Measurements from ENCODE around the gene MFF. TPM values are rescaled to one million over a fixed set of nuclear protein-coding genes. Genes with fewer than 3 reads are reported as not detected.

The MFF gene
- total RNA-seq, 1 experiment from 2014 or later = 83.3 TPM

DNA sequence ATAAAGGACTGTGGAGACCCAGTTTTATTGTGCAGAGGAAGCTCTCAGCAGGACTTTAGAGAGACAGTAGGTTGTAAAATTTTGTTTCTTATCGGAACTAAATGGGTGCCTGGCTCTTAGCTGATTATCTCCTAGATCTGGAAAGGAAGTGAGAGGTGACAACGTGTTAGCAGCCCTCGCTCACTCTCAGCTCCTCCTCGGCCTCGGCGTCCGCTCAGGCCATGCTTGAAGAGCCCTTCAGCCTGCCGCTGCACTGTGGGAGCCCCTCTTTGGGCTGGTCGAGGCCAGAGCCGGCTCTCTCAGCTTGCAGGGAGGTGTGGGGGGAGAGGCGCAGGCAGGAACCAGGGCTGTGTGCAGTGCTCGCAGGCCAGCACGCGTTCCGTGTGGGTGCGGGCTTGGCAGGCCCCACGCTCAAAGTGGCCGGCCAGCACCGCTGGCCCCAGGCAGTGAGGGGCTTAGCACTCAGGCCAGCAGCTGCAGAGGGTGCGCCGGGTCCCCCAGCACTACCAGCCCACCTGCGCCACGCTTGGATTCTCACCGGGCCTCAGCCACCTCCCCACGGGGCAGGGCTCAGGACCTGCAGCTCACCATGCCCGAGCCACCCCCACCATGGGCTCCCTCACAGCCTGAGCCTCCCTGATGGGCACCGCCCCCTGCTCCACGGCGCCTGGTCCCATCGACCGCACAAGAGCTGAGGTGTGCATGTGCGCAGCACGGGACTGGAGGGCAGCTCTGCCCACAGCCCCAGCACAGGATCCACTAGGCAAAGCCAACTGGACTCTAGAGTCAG, 4.6 kb upstream of the MFF start:
- no peak overlapping the region for H3K4me3 Mint-ChIP-seq
- Histone ChIP-seq H3K4me1 (ENCODE audit: insufficient read depth, low read length) (no peaks in the 10 kb centered on the region), H4K20me1 (ENCODE audit: control insufficient read depth, insufficient read depth, insufficient read length) (no peaks in the 10 kb centered on the region), H4K91ac (ENCODE audit: insufficient read length, low read depth, low read length) (no peak overlapping the region), H3K9ac (ENCODE audit: extremely low read depth, insufficient read length, low read length) (no peak overlapping the region), H3K4me2 (ENCODE audit: insufficient read depth, insufficient read length, low read length) (no peak overlapping the region), H2BK12ac (ENCODE audit: insufficient read length, low read depth, low read length) (no peak overlapping the region), H2BK5ac (ENCODE audit: insufficient read length, low read length) (no peak overlapping the region), H3K27me3 (ENCODE audit: insufficient read depth, low read length) (no peaks in the 10 kb centered on the region), H3K23ac (ENCODE audit: insufficient read length, low read depth, low read length) (no peak overlapping the region), H3K23me2 (ENCODE audit: insufficient read length, low read depth, low read length, poor library complexity, severe bottlenecking) (no peaks in the 10 kb centered on the region), H3K4ac (ENCODE audit: low read depth, low read length) (no peak overlapping the region), H2BK120ac (ENCODE audit: low read depth, low read length, poor library complexity, severe bottlenecking) (no peak overlapping the region), H2BK20ac (ENCODE audit: low read depth, low read length, poor library complexity, severe bottlenecking) (no peak overlapping the region), H3K56ac (ENCODE audit: insufficient read length, low read depth, low read length) (no peak overlapping the region), H3K9me3 (ENCODE audit: control insufficient read depth, low read depth, low read length) (no peaks in the 10 kb centered on the region), H4K8ac (replicated peaks; ENCODE audit: insufficient read length, low read depth, low read length) (no peak overlapping the region), H3K14ac (ENCODE audit: insufficient read depth, low read length) (no peak overlapping the region), H3K27ac (ENCODE audit: insufficient read length, low read depth, low read length) (no peak overlapping the region), H2AK5ac (ENCODE audit: insufficient read length, low read length) (no peak overlapping the region), H3K79me2 (ENCODE audit: insufficient read depth, low read length) (no peaks in the 10 kb centered on the region), H3T11ph (ENCODE audit: low read length) (no peak overlapping the region), H2BK15ac (ENCODE audit: low read depth, low read length) (no peak overlapping the region), H4K5ac (ENCODE audit: insufficient read length, low read depth, low read length) (no peak overlapping the region), H3K18ac (ENCODE audit: insufficient read length, low read depth, low read length) (no peak overlapping the region), H2AFZ (ENCODE audit: low read length) (no peak overlapping the region), H3K79me1 (ENCODE audit: insufficient read depth, low read depth, low read length, poor library complexity, severe bottlenecking) (no peaks in the 10 kb centered on the region)
- no peak for DNase-seq
- peaks cover 6 to 10% of the 10 kb centered on the region in 2 experiments for H3K4me1 Mint-ChIP-seq
- peaks cover 40 to 46% of the 10 kb centered on the region in 2 experiments for H3K9me3 Mint-ChIP-seq
- no peak for TF ChIP-seq CTCF (conservative IDR thresholded peaks at IDR 0.05)
- H3K27ac Mint-ChIP-seq = no peak overlapping the region
- WGBS (ENCODE audit: extremely low coverage, insufficient read length, low lambda C conversion rate) = no CpG with 5 or more reads among the region's 33 CpGs
- H3K36me3 Mint-ChIP-seq (ENCODE audit: insufficient read depth in 1 of 3, low read depth in 3 of 3) = peaks cover 21 to 52% (median 36%) of the 10 kb centered on the region in 3 experiments
- H3K27me3 Mint-ChIP-seq (ENCODE audit: low read depth) = no peaks in the 10 kb centered on the region
